HepG2 (cell line): ENCODE measurements around the gene AGT. TPM values are rescaled to one million over a fixed set of nuclear protein-coding genes. Genes with fewer than 3 reads are reported as not detected.

Source experiments
- GABPA ChIP-seq, 2 experiments: IDR thresholded peaks; 2 replicates each; pipeline ENCODE4 v1.6.1; 2011 to 2016; ENCODE audit warnings: low read depth in 2 of 2, low read length in 1 of 2, missing biosample characterization in 1 of 2, missing genetic modification characterization in 1 of 2
- HOXA9 ChIP-seq: sonication (generic); formaldehyde crosslinking; IDR thresholded peaks from 2 replicates; pipeline ENCODE4 v1.8.1; 2022; ENCODE audit warnings: missing genetic modification reagents, mild to moderate bottlenecking, moderate library complexity, borderline replicate concordance
- KMT2A ChIP-seq: sonication (generic); formaldehyde crosslinking; IDR thresholded peaks from 2 replicates; pipeline ENCODE4 v1.4.0; 2020; ENCODE audit warnings: missing genetic modification reagents
- NFRKB ChIP-seq: fragments of 450-650 bp; IDR thresholded peaks from 2 replicates; pipeline ENCODE4 v1.6.1; 2017
- NRL ChIP-seq: sonication (generic); formaldehyde crosslinking; IDR thresholded peaks from 2 replicates; pipeline ENCODE4 v1.5.0; 2020; ENCODE audit warnings: missing genetic modification reagents, mild to moderate bottlenecking, moderate library complexity, borderline replicate concordance
- POLR2AphosphoS5 ChIP-seq: IDR thresholded peaks from 2 replicates; pipeline ENCODE4 v1.6.1; 2012; ENCODE audit warnings: low read depth, low read length
- REL ChIP-seq: sonication (generic); formaldehyde crosslinking; conservative IDR thresholded peaks from 2 replicates; pipeline ENCODE4 v1.8.0; 2022; ENCODE audit warnings: mild to moderate bottlenecking, missing genetic modification reagents, moderate library complexity
- REST ChIP-seq, 2 experiments: IDR thresholded peaks; 2 replicates each; pipeline ENCODE4 v1.6.1; 2011 to 2012; ENCODE audit warnings: low read length in 2 of 2, borderline replicate concordance in 1 of 2, low read depth in 1 of 2, mild to moderate bottlenecking in 1 of 2, moderate library complexity in 1 of 2
- USF2 ChIP-seq, 2 experiments: sonication (generic) in 1 of 2; formaldehyde crosslinking in 1 of 2; IDR thresholded peaks; 2 replicates each; pipeline versions ENCODE4 v1.5.1 to v1.6.1; 2011 to 2020; ENCODE audit warnings: borderline replicate concordance in 1 of 2, low read depth in 1 of 2, low read length in 1 of 2, mild to moderate bottlenecking in 1 of 2, missing genetic modification reagents in 1 of 2, moderate library complexity in 1 of 2
- ZNF570 ChIP-seq: sonication (generic); formaldehyde crosslinking; IDR thresholded peaks from 2 replicates; pipeline ENCODE4 v1.4.0; 2020; ENCODE audit warnings: mild to moderate bottlenecking, missing genetic modification reagents, borderline replicate concordance
- ZNF615 ChIP-seq: sonication (generic); formaldehyde crosslinking; IDR thresholded peaks from 2 replicates; pipeline ENCODE4 v1.5.0; 2020; ENCODE audit warnings: mild to moderate bottlenecking, missing genetic modification reagents, borderline replicate concordance
- ZSCAN20 ChIP-seq: sonication (generic); formaldehyde crosslinking; IDR thresholded peaks from 2 replicates; pipeline ENCODE4 v1.4.0; 2020; ENCODE audit warnings: missing genetic modification reagents, mild to moderate bottlenecking, borderline replicate concordance
- polyA plus RNA-seq, 8 experiments: library from polyadenylated mRNA; depleted of rRNA in 3 of 8; stranded (reverse) in 7 of 8; unstranded in 1 of 8; fragments of >200 nt; fragmentation: Illumina TruSeq in 4 of 8; extraction: Trizol in 4 of 8; gene quantifications; 2 replicates each; pipeline versions ENCODE4 v1.2.1 to v1.2.3, GENCODE V29; 2011 to 2016; ENCODE audit warnings: low read depth in 4 of 8, missing spikeins in 1 of 8, mixed read lengths in 1 of 8; ENCODE audit not compliant: insufficient read depth in 1 of 8
- total RNA-seq, 5 experiments: library from RNA; depleted of rRNA; stranded (reverse); fragments of >200 nt; fragmentation: Illumina TruSeq; extraction: Trizol; gene quantifications; 2 replicates each; pipeline ENCODE4 v1.2.3, GENCODE V29; 2016; ENCODE audit warnings: low read depth in 1 of 5
- TF ChIP-seq, protein P1 (sequence below): sonication (generic); formaldehyde crosslinking; IDR thresholded peaks from 2 replicates; pipeline ENCODE4 v1.4.0; 2020; ENCODE audit warnings: mild to moderate bottlenecking, missing genetic modification reagents
- TF ChIP-seq, protein P2 (sequence below): sonication (generic); formaldehyde crosslinking; conservative IDR thresholded peaks from 2 replicates; pipeline ENCODE4 v1.5.0; 2020; ENCODE audit warnings: missing genetic modification reagents
- TF ChIP-seq, protein P3 (sequence below): sonication (generic); formaldehyde crosslinking; IDR thresholded peaks from 2 replicates; pipeline ENCODE4 v1.5.1; 2020; ENCODE audit warnings: mild to moderate bottlenecking, missing genetic modification reagents, moderate library complexity

Gene AGT
- total and polyA plus RNA-seq, 2 of the 13 experiments (the other 11 are each of a cell fraction or from before 2014, with no cell fraction given) = 892 to 2,071 TPM

DNA sequence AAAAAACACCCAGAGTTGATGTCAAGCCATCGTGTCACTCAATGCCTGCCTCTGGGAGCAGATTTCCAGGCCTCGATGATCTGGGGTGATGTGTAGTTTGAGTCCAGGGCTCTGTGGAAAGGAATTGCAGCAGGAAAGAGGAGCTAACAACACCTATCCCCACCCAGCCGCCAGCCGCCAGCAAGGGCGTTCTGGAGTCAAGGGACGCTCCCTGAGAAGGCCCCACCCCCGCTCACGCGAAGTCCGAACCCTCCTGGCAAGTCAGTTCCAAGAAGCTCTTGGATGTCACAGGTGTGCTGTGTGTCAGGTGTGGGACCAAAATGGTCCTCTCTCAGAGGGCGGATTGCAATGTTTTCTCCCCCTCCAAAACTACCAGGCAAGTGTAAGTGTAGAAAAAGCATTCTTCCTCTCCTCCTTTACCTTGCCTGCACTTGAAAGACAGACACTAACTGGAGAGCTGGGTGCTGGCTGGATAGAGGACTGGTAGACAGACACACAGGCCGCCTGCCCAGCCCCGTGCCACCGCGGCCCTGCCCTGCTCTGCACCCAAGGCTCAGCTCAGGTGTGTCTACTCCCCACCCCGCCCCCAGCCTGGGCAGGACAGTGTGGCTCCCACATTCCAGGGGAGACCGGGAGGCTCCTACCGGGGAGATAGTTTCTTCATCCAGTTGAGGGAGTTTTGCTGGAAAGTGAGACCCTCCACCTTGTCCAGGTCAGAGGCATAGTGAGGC lies 8.5 kb downstream of the AGT start (continued):
- TF ChIP-seq, protein P1, sequence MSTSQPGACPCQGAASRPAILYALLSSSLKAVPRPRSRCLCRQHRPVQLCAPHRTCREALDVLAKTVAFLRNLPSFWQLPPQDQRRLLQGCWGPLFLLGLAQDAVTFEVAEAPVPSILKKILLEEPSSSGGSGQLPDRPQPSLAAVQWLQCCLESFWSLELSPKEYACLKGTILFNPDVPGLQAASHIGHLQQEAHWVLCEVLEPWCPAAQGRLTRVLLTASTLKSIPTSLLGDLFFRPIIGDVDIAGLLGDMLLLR (CRISPR knock-in tag) = no peak
- no peak for TF ChIP-seq ZNF615 (CRISPR knock-in tag)
- TF ChIP-seq REST (IDR thresholded peaks at IDR 0.05; ENCODE audit: borderline replicate concordance in 1 of 2, low read depth in 1 of 2, low read length in 2 of 2) = no peak
- no peak for TF ChIP-seq NRL (CRISPR knock-in tag)
- no peak for TF ChIP-seq USF2 (IDR thresholded peaks at IDR 0.05; ENCODE audit: low read depth, low read length)
- no peak for TF ChIP-seq USF2 (CRISPR knock-in tag; IDR thresholded peaks at IDR 0.05; ENCODE audit: borderline replicate concordance)
- no peak for TF ChIP-seq HOXA9 (CRISPR knock-in tag)
- no peak for TF ChIP-seq REL
- TF ChIP-seq, protein P2, sequence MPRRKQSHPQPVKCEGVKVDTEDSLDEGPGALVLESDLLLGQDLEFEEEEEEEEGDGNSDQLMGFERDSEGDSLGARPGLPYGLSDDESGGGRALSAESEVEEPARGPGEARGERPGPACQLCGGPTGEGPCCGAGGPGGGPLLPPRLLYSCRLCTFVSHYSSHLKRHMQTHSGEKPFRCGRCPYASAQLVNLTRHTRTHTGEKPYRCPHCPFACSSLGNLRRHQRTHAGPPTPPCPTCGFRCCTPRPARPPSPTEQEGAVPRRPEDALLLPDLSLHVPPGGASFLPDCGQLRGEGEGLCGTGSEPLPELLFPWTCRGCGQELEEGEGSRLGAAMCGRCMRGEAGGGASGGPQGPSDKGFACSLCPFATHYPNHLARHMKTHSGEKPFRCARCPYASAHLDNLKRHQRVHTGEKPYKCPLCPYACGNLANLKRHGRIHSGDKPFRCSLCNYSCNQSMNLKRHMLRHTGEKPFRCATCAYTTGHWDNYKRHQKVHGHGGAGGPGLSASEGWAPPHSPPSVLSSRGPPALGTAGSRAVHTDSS = no peak
- no peak for TF ChIP-seq KMT2A (CRISPR knock-in tag)
- TF ChIP-seq ZNF570 (CRISPR knock-in tag) = no peak
- TF ChIP-seq, protein P3, sequence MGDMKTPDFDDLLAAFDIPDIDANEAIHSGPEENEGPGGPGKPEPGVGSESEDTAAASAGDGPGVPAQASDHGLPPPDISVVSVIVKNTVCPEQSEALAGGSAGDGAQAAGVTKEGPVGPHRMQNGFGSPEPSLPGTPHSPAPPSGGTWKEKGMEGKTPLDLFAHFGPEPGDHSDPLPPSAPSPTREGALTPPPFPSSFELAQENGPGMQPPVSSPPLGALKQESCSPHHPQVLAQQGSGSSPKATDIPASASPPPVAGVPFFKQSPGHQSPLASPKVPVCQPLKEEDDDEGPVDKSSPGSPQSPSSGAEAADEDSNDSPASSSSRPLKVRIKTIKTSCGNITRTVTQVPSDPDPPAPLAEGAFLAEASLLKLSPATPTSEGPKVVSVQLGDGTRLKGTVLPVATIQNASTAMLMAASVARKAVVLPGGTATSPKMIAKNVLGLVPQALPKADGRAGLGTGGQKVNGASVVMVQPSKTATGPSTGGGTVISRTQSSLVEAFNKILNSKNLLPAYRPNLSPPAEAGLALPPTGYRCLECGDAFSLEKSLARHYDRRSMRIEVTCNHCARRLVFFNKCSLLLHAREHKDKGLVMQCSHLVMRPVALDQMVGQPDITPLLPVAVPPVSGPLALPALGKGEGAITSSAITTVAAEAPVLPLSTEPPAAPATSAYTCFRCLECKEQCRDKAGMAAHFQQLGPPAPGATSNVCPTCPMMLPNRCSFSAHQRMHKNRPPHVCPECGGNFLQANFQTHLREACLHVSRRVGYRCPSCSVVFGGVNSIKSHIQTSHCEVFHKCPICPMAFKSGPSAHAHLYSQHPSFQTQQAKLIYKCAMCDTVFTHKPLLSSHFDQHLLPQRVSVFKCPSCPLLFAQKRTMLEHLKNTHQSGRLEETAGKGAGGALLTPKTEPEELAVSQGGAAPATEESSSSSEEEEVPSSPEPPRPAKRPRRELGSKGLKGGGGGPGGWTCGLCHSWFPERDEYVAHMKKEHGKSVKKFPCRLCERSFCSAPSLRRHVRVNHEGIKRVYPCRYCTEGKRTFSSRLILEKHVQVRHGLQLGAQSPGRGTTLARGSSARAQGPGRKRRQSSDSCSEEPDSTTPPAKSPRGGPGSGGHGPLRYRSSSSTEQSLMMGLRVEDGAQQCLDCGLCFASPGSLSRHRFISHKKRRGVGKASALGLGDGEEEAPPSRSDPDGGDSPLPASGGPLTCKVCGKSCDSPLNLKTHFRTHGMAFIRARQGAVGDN (CRISPR knock-in tag) = peak; percentile 55
- no peak for TF ChIP-seq GABPA (IDR thresholded peaks at IDR 0.05; ENCODE audit: low read depth, low read length)
- no peak for TF ChIP-seq GABPA (CRISPR knock-in tag; IDR thresholded peaks at IDR 0.05; ENCODE audit: low read depth)
- no peak for TF ChIP-seq ZSCAN20 (CRISPR knock-in tag)
- no peak for TF ChIP-seq NFRKB
- 0 out of 2 replicates have a peak, but pooled peaks have one; percentile 15 for TF ChIP-seq POLR2AphosphoS5
